Smooth muscle cell (in vitro differentiated cells): ENCODE measurements around the gene CLDN5. TPM values are rescaled to one million over a fixed set of nuclear protein-coding genes. Genes with fewer than 3 reads are reported as not detected.
"Not testable (repeated sequence)": the region's sequence is repeated elsewhere in the genome, so short reads cannot be mapped to it uniquely, and the experiment has no call there.

ENCODE experiments used
- DNase-seq: peaks from one replicate; lab custom pipeline; 2025; ENCODE audit not compliant: unreplicated experiment; lab: John Stamatoyannopoulos, UW
- H2AFZ ChIP-seq: fragments of 200-600 bp; sonication (generic); 2 replicates; pipeline ENCODE4 v1.6.0; 2016; ENCODE audit warnings: antibody characterized with exemption, low read depth, mild to moderate bottlenecking
- H3F3A ChIP-seq: fragments of 200-600 bp; sonication (generic); 2 replicates; pipeline ENCODE4 v1.6.0; 2017; ENCODE audit warnings: antibody characterized with exemption, low read depth
- H3K27ac ChIP-seq: fragments of 200-600 bp; sonication (generic); 2 replicates; pipeline ENCODE4 v1.5.1; 2016; ENCODE audit warnings: low read depth, mild to moderate bottlenecking
- H3K27me3 ChIP-seq: fragments of 200-600 bp; sonication (generic); 2 replicates; pipeline ENCODE4 v1.6.1; 2016; ENCODE audit warnings: low read depth, mild to moderate bottlenecking
- H3K36me3 ChIP-seq: fragments of 200-600 bp; sonication (generic); 2 replicates; pipeline ENCODE4 v1.5.1; 2016; ENCODE audit warnings: low read depth
- H3K4me1 ChIP-seq: fragments of 200-600 bp; sonication (generic); 2 replicates; pipeline ENCODE4 v1.5.1; 2016; ENCODE audit warnings: low read depth
- H3K4me2 ChIP-seq: fragments of 200-600 bp; sonication (generic); 2 replicates; pipeline ENCODE4 v1.6.0; 2016; ENCODE audit warnings: mild to moderate bottlenecking
- H3K4me3 ChIP-seq: fragments of 200-600 bp; sonication (generic); 2 replicates; pipeline ENCODE4 v1.5.1; 2016; ENCODE audit warnings: mild to moderate bottlenecking
- H3K79me2 ChIP-seq: fragments of 200-600 bp; sonication (generic); 2 replicates; pipeline ENCODE4 v1.6.0; 2016; ENCODE audit warnings: low read depth, mild to moderate bottlenecking
- H3K9ac ChIP-seq: fragments of 200-600 bp; sonication (generic); 2 replicates; pipeline ENCODE4 v1.6.0; 2016; ENCODE audit warnings: low read depth
- H3K9me3 ChIP-seq: fragments of 200-600 bp; sonication (generic); replicated peaks from 2 replicates; pipeline ENCODE4 v1.5.1; 2016; ENCODE audit warnings: low read depth
- H4K20me1 ChIP-seq: fragments of 200-600 bp; sonication (generic); 2 replicates; pipeline ENCODE4 v1.6.0; 2016; ENCODE audit warnings: low read depth
- CTCF ChIP-seq: fragments of 200-600 bp; sonication (generic); IDR thresholded peaks from 2 replicates; pipeline ENCODE4 v1.5.1; 2017; ENCODE audit warnings: borderline replicate concordance, mild to moderate bottlenecking, antibody characterized with exemption; ENCODE audit not compliant: insufficient read depth, poor library complexity, severe bottlenecking
- WGBS: methylation state at CpG from one replicate; pipeline ENCODE4 v1.1.7; 2016; ENCODE audit warnings: low lambda C conversion rate; 5-methylcytosine and 5-hydroxymethylcytosine counted together
- polyA plus RNA-seq: library from polyadenylated mRNA; unstranded; fragments of >200 nt; fragmentation: Nextera tagmentation; extraction: Ambion mirVana; gene quantifications from 2 replicates; pipeline ENCODE4 v1.2.1, GENCODE V29; 2016
- total RNA-seq: library from RNA; depleted of rRNA; stranded (reverse); fragments of >200 nt; gene quantifications from 2 replicates; pipeline ENCODE4 v1.2.3, GENCODE V29; 2014

CLDN5 gene
- total and polyA plus RNA-seq, 2 experiments from 2014 or later = 0.11 TPM; not detected in 1

- Histone ChIP-seq H3K27ac (no peak overlapping the region), H3K4me2 (no peak overlapping the region), H3K27me3 (no peaks in the 10 kb centered on the region), H3K9me3 (no peaks in the 10 kb centered on the region), H4K20me1 (no peaks in the 10 kb centered on the region), H3F3A (no peaks in the 10 kb centered on the region), H3K4me1 (no peaks in the 10 kb centered on the region), H2AFZ (no peak overlapping the region), H3K9ac (no peak overlapping the region), H3K4me3 (no peak overlapping the region), H3K36me3 (no peaks in the 10 kb centered on the region), H3K79me2 (no peaks in the 10 kb centered on the region)
- DNase-seq = no peak
- WGBS = 85% methylated on average over 2 of the region's 2 CpGs
- TF ChIP-seq CTCF = no peak
These were observed 24.8 kb upstream of the CLDN5 start for GRCh38 chr22:19548964-19549363.

GRCh38 chr22:19548427-19548826, 24.2 kb upstream of the CLDN5 start:
- H4K20me1 ChIP-seq, H3K27ac ChIP-seq, H3K36me3 ChIP-seq, H3K79me2 ChIP-seq, H3K4me2 ChIP-seq, H3K9me3 ChIP-seq, DNase-seq, H3K27me3 ChIP-seq, H3K4me1 ChIP-seq, H2AFZ ChIP-seq, H3F3A ChIP-seq, H3K4me3 ChIP-seq, H3K9ac ChIP-seq: not testable (repeated sequence)
- WGBS = 95% methylated on average over 5 of the region's 5 CpGs

- Histone ChIP-seq H3K4me3 (no peak overlapping the region), H2AFZ (no peak overlapping the region), H3K9ac (no peak overlapping the region), H3K4me1 (no peaks in the 10 kb centered on the region), H3K9me3 (no peaks in the 10 kb centered on the region), H3K27me3 (no peaks in the 10 kb centered on the region), H4K20me1 (no peaks in the 10 kb centered on the region), H3K27ac (no peak overlapping the region), H3K36me3 (no peaks in the 10 kb centered on the region), H3K4me2 (no peak overlapping the region), H3F3A (no peaks in the 10 kb centered on the region), H3K79me2 (no peaks in the 10 kb centered on the region)
- TF ChIP-seq CTCF = no peak
- WGBS = 90% methylated on average over 8 of the region's 8 CpGs
- no peak for DNase-seq
These were observed 23.4 kb upstream of the CLDN5 start for GRCh38 chr22:19547620-19548019.

- Histone ChIP-seq H3K27ac (no peak overlapping the region), H3K4me2 (no peak overlapping the region), H4K20me1 (no peaks in the 10 kb centered on the region), H2AFZ (no peak overlapping the region), H3K27me3 (no peaks in the 10 kb centered on the region), H3F3A (no peaks in the 10 kb centered on the region), H3K9ac (no peak overlapping the region), H3K4me1 (no peaks in the 10 kb centered on the region), H3K4me3 (no peak overlapping the region), H3K9me3 (no peaks in the 10 kb centered on the region), H3K79me2 (no peaks in the 10 kb centered on the region), H3K36me3 (no peaks in the 10 kb centered on the region)
- WGBS = 72% methylated on average over 6 of the region's 6 CpGs
- TF ChIP-seq CTCF = no peak
- DNase-seq = no peak
These were observed 22.5 kb upstream of the CLDN5 start for GRCh38 chr22:19546680-19547079.
